ENCODE measurements around the gene RNPEP.
"Not testable (repeated sequence)": the region's sequence is repeated elsewhere in the genome, so short reads cannot be mapped to it uniquely, and the experiment has no call there.

The RNPEP gene

DNA sequence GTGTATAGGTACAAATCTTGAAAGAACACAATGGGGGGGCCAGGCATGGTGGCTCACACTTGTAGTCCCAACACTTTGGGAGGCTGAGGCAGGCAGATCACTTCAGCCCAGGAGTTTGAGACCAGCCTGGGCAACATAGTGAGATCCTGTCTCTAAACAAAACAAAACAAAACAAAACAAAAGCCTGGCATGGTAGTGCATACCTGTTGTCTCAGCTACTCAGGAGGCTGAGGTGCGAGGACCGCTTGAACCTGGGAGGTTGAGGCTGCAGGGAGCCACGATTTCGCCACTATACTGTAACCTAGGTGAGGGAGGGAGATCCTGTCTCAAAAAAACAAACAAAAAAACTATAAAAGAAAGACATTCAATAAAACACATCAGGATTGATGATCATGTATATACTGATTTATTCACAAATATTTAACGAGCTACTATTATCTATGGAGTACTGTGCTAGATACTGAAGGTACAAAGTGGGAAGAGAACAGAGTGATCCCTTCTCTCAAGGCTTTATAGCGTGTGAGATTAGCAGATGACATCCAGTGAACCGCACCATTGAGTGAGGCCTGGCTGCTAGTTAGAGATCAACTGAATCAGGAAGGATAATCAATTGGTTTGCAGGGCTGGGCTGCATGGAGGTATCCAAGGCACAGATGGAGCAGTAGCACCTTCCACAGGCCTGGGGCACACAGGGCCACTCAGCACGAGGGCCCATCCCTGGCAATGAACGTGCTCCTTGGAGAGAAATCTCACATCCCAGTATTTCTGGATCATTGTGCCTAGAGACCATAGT, 54.3 kb downstream of the RNPEP start:
- DNase-seq (ENCODE audit: low spot score), result no peak

DNA sequence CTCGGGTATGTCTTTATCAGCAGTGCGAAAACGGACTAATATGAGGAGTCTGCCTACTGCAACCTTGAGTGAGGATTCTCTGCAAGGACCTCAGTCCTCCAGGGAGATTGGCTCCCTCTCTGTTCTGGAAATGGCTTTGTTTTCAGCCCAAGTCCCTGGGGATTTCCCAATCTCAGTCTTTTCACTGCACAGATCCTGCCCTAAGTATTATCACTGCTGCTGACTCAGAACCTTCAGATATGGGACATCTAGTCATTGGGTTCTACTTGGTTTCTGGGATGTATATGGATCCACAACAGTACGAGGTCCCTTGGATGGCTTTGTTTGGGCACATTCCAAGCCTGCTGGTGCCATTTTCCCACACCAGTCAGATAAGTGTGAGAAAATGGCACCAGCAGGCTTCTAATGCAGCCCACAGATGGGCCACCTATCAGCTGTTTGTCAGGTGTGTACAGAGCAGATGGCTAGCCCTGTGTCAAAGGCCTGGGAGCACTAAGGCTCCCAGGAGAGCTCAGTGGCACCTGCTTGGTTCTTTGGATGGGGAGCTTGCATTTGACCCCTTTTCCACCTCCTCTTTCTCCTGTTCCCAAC, 55.4 kb downstream of the RNPEP start:
- DNase-seq (ENCODE audit: low spot score), result no peak

DNA sequence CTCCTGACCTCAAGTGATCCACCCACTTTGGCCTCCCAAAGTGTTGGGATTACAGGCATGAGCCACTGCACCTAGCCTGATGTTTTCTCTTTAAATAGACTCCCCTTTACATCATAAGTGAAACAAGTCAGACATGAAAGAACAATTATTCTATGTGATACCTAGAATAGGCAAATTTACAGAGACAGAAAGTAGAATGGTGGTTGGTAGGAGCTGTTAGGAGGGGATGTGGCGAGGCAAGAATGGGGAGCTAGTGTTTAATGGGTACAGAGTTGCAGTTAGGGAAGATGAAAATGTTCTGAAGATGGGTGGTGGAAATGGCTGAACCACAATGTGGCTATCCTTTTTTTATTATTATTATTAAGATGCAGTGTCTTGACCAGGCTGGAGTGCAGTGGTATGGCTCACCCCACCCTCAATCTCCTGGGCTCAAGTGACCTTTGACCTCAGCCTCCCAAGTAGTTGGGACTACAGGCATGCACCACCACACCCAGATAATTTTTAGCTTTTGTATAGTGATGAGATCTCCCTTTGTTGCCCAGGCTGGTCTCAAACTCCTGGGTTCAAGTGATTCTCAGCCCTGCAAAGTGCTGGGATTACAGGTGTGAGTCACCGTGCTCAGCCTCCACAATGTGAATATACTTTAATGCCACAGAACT, 56.4 kb downstream of the RNPEP start:
- no peak for DNase-seq (ENCODE audit: low spot score)

DNA sequence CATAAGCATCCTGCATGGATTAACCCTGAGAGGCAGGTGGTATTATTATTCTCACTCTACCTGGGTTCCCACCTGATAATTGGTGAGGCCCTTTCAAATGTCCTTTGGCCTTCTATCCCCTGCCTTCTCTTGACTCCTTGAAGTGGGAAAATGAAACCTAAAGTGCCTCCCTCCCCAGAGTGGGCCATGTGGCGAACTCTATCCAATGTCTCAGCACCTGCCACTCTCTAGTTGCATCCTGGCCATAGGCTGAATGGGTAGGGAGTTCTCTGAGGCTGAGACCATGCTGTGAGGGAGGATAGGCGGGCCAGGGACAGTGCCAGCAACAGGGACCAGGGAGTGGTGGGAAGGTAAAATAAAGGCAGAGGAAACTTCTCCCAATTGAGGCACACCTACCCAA, 63.3 kb downstream of the RNPEP start:
- no peak for DNase-seq (ENCODE audit: low spot score)

DNA sequence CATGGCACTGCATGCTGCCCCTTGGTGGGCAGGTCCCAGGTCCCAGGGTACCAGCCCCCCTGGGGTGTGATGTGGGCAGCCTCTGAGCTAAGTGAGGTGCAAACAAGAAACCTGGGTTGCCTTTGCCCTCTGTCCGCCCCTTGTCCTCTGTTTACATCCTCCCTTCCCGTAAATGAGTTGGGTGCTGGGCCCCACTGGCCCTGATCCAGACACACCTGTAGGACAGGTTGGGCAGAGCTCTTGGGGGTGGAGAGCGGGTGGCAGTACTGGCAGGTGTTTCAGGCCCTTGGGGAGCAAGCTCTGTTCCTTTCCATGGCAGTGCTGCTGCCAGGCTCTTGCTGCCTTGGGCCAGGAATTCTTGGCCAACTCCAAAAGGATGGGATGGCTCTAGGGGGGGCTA, 63.8 kb downstream of the RNPEP start:
- DNase-seq (ENCODE audit: low spot score), result no peak

DNA sequence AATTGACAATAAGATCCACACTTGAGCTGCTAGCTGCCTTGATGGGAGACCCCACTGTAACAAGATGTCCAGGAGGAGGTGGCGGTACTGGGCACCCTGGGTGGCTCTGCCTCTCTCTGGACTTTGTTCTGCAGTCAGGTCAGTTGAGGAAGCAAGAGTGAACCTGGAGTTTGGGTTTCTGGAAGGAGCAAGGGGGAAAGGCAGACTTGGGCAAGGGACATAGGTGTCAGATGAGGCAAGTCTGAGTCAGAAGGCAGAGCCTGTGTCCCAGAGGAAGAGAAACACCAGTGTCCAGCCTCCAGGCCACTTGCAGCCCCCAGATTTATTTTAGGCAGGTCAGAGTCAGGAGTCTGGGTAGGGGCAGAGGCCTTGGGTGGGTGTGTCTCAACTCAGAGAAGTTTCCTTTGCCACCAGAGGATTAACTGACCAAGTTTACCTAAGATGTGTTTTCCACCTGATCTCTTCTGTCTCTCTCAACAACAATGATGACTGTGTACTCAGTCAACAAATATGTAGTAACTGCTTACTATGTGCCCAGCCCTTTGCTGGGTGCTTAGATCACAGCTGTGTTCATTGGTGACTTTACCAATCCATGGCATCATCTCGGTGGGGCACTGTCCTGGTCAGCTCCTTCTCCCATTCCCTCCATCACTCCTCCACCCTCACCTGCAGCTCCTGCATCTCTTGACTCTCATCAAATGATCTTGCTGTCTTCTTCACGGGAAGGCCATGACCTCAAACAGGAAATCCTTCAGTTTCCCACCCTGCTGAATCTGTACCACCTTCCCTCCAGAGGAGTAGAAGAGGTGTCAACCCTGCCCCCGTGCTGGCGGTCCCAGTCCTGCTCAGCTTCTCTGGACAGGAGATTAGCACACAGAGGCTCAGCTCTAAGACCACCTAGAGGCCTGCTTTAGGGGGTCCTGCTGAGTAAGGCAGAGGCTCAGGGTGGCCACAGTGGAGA, 64.6 kb downstream of the RNPEP start:
- no peak for DNase-seq (ENCODE audit: low spot score)

DNA sequence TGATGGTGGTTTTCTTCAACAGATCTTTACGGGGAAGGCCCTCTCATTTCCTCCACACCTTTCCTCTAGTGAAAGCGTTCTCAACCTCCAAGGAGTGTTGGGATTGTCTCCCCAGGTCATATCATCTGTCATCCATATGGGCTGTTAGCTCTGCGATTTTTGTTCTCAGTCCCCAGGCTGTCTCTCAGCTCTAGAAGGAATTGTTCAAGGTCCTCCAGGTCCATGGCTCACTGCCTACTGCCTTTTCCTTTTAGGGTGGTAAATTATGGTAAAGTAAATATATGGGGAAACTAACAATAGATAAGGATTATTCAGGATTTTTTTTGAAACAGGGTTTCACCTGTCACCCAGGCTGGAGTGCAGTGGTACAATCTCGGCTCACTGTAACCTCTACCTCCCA, 65.5 kb downstream of the RNPEP start:
- DNase-seq (ENCODE audit: low spot score), result no peak

DNA sequence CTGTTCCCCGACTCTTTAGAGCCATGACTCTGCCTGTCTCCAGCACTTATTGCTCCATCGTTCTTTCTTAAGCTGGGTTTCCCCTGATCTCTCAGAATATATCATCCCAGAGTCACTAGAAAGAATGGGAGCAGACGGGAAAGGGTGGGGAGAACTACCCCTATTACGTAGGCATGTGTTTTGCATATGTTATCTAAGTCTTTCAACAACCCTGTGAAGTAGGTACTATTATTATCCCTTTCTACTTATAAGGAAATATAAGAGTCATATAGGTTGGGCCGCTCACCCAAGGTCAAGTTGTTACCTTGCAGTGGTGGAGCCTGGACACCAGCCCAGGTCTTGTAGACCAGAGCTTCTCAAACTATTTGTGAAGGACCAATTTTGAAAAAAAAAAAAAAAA, 66.7 kb downstream of the RNPEP start:
- DNase-seq (ENCODE audit: low spot score), result no peak

DNA sequence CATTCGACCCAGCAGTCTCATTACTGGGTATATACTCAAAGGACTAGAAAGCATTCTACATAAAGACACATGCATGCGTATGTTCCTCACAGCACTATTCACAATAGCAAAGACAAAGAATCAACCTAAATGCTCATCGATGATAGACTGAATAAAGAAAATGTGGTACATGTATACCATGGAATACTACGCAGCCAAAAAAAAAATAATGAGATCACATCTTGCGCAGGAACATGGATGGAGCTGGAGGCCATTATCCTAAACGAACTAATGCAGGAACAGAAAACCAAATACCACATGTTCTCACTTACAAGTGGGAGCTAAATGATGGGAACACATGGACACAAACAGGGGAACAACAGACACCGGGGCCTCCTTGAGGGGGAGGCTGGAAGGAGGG, 71.6 kb downstream of the RNPEP start:
- DNase-seq (ENCODE audit: low spot score), result no peak

DNA sequence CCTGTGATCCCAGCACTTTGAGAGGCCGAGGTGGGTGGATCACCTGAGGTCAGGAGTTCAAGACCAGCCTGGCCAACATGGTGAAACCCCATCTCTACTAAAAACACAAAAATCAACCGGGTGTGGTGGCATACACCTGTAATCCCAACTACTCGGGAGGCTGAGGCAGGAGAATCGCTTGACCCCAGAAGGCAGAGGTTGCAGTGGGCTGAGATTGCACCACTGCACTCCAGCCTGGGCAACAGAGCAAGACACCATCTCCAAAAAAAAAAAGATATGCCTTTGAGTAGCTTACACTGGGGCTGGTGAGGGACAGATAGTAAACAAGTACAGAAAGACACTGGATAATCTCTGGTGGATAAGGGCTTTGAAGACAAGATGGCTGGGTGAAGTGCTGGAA, 72.2 kb downstream of the RNPEP start:
- not testable (repeated sequence) for DNase-seq (ENCODE audit: low spot score)

Measured in pons (tissue), 1 donor.